SHP77 treated with DMSO at 0.1 percent for 48 hours (cell line): ENCODE data around the gene RAB6B.

ENCODE experiments used
- DNase-seq: peaks from one replicate; lab custom pipeline; 2025; lab: John Stamatoyannopoulos, UW

The RAB6B gene

DNA sequence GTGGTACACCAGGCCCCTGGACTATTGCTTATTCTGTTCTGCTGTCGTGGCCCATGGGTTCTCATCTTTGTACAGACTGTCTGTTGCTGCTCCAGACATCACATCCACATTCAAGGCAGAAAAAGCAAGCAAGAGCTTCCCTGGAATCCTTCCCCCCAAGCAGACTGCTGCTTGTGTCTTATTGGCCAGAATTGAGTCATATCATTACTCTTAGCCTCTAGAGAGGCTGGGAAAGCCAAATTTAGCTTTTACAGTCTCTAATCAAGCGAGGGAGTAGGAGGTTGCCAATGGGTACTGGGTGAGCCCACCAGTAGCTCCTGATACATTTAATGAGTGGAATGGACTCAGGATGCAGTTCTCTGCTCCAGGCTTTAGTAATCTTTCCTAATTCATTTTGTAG is 39.4 kb downstream of the RAB6B start:
- no peak for DNase-seq

DNA sequence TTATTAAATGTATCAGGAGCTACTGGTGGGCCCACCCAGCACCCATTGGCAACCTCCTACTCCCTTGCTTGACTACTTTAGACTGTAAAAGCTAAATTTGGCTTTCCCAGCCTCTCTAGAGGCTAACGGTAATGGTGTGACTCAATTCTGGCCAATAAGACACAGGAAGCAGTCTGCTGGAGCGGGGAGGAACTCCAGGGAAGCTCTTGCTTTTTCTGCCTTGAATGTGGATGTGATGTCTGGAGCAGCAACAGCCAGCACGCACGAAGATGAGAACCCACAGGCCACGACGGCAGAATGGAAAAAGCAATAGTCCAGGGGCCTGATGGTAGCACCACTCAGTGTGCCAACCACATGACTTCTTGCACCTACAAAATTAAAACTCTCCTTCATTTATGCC is 39.9 kb downstream of the RAB6B start:
- no peak for DNase-seq

DNA sequence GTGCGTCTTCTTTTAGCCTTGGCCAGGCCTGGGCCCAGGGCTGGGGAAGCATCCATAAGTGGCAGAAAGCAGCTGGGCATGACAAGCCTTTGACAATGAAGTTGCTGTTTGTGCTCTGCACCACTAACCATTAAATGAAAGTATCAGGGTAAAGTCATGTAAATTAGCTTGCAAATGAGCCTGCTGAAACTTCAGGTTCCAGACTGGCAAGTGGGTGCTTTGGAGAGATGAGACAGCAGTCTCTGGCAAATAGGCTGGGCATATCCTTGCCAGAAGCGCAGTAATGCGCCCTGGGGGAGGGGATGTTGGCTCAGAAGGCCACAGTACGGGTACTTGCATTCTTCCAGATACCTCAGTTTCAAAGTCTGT is 40.7 kb downstream of the RAB6B start:
- DNase-seq, result no peak

DNA sequence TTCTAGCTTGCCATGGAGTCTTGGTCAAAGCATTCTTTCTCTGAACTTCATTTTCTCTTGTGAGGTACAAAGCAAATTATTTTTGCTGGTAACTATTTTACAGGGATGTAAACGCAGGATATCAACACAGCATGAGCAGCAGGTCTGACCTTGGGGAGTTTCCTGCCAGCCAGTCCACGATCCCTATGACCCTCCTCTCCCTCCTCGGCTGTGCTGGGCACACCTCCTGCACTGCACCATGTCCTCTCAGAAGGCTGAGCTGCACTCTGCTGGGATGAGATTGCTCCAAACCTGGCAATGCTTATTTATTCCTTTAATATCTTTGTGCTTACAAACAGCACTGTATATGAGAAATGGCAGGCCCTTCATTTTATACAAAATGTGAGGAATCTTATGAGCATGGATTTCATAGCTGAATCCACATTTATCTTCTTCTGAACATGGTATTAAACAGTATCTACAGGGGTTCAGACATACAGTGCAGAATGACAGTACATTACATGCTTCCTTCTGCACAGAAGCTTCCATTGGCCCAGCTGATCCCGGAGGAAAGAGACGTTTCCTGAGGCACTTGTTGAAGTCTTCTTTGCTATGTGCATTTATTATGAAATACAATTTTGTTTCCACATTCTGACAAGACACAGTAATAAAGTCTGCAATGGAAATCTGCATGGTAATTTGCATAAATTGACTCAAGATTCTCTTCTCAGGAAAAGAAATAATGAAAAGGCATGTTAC is 41.2 kb downstream of the RAB6B start:
- DNase-seq, result no peak

DNA sequence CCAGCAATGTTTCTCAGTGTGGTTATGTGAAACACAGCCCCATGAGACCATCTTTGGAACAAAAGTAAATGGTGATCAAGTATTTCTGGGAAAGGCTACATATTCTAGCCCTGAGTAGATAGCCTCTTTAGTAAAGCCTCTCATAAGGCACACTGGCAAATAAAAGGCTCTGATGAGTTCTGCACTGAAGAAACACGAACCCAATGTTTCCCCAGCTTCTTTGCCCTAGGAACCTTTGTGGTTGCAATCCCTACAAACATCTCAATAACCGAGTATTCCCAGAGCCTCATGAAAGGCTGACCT is 41.8 kb downstream of the RAB6B start:
- no peak for DNase-seq

DNA sequence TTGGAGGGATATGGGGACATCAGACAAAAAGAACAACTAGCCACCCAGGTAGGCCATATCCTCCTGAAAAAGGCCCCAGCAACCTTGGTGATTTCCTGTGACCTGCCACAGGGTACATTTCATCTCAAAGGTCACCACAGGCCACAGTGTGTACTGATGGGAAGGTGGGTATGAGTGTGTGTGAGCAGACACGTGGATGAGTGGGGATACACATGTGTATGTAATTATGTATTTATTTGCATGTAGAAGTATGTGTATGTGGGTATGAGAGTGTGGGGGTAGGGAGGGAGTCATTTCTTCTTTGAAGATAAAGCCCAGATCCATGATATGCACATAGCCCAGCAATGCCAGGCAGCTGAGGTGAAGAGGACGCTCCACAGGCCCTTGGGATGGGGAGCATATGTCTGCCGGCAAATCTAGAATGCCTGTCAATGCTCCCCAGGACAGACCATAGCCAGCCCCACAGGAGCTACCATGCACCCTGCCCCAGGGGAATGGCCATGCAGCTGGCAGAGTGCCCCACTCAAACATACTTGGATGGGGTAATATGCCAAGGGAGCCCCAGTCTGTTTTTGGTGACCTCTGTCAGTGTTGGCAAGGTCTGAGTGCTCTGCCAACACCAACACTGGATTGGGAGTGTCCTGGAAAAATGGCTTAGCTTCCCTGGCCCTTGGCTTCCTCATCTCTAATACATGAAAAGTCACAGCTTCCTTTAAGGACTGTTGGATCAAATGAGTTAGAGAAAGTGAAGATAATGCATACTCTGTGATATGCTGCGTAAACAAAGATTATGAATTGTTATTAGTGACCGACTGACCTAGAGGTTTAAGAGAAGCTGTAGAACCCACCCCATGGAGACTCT is 42.4 kb downstream of the RAB6B start:
- DNase-seq, result no peak

DNA sequence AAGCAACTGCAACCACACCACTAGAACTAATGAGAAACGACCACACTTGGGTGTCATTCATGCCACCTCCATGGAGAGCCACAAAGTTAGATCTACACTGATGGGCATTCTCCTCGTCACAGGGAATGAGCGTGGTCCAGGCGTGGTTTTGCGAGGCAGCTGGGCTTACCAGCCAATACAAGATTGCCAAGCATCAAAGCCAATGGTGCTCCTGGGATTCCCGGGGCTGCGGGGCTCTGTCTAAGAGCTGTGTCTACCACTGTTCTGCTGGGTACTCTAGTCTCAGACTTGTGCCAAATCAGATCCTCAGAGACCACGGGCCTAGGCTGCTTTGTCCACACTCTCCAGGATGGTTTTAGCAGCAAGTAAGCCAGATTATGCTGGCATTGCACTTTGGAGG is 43.8 kb downstream of the RAB6B start:
- no peak for DNase-seq

DNA sequence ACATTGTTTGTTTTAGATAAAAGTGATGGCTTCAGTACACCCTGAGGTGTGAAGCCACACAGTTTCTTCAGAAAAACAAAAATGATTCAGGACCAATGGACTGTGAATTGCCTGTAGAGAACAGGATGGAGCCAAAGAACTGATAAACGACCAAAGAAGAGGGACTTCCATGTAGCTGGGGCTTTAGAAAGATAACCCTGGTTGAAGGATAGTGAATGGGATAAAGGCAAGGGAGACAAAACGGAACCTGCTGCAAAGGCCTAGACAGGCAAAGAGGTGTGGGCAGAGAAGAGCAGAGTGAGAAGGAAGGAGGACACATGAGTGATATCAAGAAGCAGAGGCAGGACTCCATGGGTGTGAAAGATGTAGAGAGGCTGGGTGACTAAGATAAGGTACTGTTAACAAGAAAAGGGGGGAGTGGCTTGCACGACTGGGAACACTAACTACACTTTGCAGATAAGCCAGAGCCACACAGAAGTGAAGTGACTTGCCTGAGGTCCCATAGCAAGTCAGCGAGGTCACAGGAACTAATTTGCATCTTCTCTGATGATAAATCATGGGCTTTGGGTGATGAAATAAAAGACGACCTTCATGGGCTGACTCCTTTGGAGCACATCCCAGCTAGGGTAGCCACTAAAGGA is 44.3 kb downstream of the RAB6B start:
- no peak for DNase-seq

DNA sequence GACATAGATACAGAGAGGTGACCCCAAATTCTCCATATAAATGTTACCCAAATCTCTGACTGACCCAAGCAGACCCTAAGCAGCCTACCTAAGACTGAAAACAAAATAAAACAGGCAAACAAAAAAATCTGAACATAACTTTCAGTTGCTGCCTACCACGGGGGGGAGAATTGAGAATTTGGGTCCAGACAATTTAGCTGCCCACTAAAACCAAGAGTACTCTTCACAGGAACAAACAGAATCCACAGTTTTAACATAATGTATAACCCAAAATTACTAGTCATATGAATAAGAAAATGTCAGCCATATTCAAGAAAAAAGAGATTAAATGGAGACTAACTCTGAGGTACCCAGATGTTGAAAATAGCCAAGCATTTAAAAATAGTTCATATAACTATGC is 45.6 kb downstream of the RAB6B start:
- no peak for DNase-seq

DNA sequence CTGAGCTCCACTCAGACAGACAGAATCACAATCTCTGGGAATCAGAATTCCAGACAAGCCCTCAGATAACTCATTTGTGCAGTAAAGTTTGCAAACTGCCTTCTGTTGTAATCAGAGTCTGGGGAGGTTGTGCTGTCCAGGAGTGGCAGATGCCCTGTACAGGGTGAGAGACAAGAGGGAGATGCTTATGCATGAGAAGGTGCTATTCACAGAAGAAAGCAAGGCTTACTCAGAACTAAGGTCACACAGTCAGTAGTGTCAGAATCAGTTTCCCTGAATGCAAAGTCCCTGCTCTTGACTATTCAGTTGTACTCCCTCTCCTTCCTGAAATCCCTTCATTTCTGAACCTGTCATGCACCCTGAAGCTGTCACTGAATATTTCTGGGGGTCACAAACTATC is 46.3 kb downstream of the RAB6B start:
- no peak for DNase-seq

DNA sequence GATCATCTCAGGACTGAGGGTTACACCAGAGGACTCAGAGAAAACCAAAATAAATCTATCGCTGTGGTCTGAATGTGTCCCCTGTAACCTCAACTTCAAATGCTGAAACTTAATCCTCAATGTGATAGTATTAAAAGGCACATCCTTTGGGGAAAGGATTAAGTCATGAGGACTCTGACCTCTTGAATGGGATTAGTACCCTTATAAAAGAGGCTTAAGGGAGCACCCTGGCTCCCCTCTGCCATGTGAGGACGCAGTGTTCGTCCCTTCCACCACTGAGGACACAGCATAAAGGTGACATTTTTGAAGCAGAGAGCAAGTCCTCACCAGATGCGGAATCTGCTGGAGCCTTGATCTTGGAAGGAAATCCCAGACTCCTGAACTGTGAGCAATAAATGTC is 50.6 kb downstream of the RAB6B start:
- DNase-seq, result no peak

DNA sequence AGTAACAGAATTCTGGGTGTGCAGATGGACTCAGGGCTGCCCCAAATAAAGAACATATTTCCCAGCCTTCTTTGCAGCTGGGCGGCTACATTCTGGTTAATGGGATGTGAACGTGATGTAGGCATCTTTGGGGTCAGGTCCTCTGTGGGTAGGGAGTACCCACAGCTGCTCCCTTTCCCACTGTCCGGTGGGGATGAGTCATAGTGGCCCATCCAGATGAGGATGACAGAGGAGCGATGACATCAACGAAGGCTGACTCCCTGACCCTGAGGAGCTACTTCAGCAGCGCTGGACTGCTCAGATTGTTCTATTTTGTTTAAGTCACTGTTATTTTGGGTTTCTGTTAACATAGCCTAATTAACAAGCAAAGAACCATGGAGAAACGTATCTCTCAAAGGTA is 52.0 kb downstream of the RAB6B start:
- DNase-seq, result no peak

DNA sequence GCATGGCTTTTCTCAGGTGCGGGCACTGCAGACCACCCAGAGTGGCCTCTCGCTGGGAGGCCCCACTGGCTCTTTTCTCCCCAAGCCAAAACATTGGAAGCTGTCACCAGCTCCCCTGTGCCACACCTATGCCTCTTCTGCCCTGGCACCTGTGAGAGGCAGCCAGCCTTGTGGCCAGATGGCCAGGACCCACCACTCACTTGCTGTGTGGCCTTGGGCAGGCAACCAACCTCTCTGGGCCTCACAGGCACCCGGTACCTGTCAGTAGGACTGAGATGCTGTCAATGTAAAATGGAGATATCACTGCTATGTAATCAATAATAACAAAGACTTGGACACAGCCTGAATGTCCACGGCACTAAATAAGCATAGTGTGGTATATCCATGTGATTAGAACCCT is 53.5 kb downstream of the RAB6B start:
- no peak for DNase-seq

DNA sequence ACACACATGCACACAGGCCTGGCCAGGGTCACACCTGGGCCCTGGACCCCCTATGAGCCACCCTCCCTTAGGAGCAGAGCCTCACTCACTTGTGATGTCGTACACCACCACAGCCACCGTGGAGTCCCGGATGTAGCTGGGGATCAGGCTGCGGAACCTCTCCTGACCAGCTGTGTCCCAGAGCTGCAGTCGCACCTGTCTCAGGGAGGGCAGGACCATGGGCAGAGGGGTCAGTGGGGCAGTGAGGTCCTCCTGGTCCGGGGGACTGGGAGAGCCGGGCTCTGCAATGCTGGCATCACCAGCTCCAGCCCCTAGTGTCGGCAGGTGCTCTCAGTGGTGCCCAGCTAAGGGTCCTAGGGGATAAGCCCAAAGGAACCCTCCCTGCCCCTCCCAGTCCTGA is 54.5 kb downstream of the RAB6B start:
- no peak for DNase-seq

DNA sequence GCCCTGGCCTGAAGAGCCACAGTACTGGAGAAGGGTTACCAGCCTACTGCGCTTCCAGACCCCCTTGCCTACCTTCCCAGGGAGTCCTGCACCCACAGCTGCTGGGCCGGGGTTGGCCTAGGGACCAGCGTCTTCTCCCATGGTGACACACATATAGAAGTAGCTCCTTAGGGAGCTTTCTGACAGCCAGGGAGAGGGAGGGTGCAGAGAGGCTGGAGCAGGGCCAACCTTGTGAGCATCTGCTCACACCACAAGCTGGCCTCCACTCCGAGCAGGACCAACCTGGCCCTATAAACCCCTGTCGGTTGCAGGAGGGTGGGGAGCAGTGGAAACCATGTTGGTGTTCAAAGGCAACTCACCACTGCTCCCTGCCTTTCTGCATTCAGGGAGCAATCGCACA is 54.9 kb downstream of the RAB6B start:
- DNase-seq, result no peak

DNA sequence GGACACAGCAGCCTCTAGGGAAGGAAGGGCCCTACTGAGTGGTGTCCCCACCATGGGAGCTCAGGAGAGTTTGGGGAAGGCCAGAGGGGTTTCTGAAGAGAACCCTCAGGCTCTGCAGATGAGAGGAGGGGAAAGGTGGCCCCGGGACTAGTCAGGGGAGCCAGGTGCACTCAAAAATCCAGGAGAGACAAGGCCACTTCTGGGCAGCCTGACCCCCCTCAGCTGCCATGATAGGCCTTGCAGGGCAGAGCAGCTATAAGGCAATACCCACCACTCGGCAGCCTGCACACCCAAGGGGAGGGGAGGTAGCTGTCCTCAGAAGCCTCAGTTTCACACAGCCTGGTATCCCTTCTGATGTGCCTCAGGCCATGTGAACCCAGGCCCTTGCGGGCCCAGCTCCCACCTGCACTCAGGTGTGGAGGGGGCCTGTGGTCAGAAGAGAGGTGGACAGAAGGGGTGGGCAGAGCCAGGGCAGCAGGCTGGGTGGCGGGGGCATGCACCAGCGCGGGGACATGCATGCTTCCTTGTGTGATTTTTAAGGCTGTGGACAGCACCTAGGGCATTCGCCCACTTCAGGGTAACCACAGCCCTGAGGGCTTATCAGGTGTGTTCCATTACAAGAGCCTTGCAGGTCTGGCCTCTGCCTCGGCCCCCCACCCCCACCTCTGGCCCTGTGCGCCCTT is 55.5 kb downstream of the RAB6B start:
- no peak for DNase-seq

DNA sequence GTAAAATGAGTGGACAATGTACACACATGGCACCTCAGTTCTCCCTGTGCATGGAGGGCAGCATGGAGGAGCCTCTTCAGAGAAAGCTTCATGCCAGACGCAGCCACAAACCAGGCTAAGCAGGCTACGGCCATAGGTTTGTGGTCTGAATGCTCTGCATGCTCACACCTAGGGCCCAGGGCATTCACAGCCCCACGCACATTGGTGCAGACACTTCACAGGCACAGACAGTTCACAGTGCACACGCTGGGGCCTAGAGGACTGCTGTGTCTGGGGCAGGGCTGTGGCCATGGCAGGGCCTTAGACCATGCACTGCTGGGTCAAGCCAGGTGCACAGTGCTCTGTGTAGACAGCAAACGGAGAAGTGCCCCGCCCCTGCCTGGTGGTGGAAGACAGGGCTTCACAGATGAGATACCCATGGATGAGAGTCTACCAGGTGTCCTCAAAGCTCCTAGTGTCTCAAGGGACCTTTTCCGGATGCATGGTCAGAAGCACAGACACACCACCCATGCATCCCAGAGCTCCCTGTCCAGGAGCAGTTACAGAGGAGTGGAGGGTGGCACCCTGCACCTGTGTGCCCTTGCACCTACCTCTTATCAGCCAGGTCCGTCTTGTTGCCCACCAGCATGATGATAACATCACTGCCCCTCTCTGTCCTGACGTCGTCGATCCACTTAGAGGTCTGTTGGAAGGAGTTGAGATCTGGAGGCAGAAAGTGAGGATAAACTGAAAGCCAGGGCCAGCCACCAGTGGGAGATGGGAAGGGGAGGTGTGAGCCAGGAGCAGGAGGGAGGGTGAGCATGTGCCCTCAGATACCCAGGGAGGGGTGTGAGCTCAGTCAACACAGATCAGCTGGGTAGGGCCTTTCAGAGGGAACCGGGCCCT is 56.5 kb downstream of the RAB6B start:
- DNase-seq, result no peak

DNA sequence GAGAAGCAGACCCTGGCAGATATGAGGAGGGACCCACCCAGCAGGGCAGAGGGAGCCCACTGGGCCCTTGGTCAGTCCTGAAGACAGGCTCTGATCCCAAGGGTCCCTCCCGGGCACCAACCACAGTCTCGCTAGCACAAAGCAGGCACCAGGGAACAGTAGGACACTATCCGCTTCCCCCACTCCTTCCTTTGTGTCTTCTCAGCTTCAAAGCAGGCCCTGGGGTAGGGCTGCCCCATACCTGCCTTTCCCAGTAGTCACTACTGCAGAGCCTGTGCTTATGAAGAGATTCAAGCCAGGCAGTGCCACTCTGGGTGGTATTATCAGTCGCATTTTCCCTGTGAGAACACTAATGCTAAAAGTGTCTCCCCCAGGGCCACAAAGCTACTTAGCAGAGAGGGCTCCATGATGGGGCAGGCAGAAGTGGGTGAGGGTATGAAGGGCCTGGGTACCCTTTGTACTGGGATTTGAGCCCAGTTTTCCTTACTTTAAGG is 57.3 kb downstream of the RAB6B start:
- DNase-seq, result no peak

DNA sequence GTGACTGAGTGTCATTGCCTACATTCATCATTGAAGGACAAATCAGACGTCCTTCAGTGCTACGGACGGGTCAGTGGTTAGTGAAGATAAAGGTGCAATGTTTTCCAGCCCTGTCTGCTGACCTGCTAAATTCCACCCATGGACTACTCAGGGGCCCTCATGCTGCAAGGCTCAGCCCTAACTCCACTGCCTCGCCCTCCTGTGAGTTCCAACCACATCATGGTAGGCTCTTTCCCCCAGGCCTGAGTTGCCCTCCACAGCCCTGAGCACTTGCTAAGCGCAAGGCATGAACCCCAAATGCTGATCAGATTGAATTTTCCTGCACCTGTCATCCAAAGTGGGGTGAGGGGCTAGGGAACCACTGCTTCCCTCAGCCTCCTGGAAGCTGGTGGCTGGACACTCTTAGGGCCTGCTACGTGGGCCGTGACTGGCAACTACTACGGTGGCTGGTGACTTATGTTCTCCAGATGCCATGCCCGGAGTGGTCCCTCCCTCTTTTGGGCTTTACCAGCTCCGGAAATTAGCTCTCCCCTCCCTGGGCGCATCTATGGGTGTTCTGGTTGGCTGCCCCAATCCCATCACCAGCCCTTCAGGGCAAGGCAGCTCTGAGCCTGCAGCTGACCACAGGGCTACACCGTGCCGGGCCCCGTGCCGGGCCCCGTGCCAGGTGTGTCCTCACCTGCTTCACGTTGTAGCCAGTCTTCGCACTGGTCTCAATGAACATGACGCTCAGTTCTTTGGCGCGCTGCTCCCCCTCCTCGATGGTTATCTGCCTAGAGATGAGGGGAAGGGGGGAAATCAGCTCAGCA is 58.0 kb downstream of the RAB6B start:
- no peak for DNase-seq

DNA sequence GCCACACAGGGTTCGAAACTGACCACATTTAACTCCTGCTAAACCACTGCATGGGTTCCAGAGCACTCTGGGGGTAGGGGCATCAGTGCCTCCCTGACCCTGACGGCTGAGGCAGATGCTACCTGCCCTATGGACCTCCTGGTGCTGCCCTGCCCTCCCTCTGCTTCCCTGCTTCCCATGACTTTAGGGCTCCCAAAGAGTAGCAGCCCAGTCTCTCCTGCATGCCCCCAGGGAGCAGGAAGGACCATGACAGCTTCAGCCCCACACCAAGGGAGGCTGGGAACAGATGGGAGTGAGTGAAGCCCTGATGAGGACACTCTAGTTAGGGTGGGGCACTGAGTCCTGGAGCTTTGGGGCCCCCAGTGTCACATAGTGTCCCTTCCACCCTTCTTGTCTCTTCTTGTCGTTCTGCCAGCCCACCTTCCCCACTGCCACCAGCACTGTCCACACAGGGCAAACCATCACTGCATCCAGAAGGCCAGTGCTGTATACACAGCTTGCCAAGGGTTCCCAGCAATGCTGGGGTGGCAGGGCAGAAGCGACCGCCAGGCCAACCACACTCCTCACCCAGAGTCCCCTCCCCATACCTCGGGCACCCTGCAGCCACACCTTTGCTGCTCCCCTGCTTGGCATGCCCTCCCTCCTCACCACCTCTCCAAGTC is 59.1 kb downstream of the RAB6B start:
- DNase-seq, result no peak
